ENCODE measurements around the gene TMEM170B. TPM values are rescaled to one million over a fixed set of nuclear protein-coding genes. Genes with fewer than 3 reads are reported as not detected.
A peak's percentile ranks its signal among the peaks of the same experiment; 100 is the strongest.

TMEM170B gene
- total RNA-seq, 1 donor from 2014 or later, result 6.1 TPM

DNA sequence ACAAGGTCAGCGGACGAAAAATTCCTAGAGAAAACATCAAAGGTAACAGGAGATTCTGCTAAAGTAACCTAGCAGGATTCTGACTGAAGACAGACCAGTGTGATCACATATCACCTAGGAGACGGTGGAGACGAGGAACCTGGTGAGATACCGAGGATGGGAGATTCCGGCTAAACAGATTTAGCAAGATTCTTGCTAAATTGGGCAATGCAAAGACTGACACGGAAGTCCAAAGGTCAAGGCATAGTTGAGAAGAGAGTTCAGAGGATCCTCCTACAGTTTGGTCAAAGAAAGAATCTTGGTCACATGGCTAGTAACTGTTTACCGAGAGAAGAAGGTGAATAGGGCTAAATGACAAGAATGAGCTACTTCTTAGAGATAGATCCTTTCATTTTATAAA lies 61.1 kb downstream of the TMEM170B start:
- Mint-ChIP-seq H3K4me3 (no peak overlapping the region), H3K4me1 (peaks cover 20% of the 10 kb centered on the region), H3K9me3 (no peaks in the 10 kb centered on the region), H3K27me3 (ENCODE audit: low read depth) (no peaks in the 10 kb centered on the region), H3K27ac (peak overlapping the region; percentile 67), H3K36me3 (no peaks in the 10 kb centered on the region)
- TF ChIP-seq, protein P1, sequence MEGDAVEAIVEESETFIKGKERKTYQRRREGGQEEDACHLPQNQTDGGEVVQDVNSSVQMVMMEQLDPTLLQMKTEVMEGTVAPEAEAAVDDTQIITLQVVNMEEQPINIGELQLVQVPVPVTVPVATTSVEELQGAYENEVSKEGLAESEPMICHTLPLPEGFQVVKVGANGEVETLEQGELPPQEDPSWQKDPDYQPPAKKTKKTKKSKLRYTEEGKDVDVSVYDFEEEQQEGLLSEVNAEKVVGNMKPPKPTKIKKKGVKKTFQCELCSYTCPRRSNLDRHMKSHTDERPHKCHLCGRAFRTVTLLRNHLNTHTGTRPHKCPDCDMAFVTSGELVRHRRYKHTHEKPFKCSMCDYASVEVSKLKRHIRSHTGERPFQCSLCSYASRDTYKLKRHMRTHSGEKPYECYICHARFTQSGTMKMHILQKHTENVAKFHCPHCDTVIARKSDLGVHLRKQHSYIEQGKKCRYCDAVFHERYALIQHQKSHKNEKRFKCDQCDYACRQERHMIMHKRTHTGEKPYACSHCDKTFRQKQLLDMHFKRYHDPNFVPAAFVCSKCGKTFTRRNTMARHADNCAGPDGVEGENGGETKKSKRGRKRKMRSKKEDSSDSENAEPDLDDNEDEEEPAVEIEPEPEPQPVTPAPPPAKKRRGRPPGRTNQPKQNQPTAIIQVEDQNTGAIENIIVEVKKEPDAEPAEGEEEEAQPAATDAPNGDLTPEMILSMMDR (IDR thresholded peaks at IDR 0.05; ENCODE audit: unreplicated experiment), result no peak
- DNase-seq (ENCODE audit: low spot score in 2 of 2, unreplicated experiment in 2 of 2), result no peak

DNA sequence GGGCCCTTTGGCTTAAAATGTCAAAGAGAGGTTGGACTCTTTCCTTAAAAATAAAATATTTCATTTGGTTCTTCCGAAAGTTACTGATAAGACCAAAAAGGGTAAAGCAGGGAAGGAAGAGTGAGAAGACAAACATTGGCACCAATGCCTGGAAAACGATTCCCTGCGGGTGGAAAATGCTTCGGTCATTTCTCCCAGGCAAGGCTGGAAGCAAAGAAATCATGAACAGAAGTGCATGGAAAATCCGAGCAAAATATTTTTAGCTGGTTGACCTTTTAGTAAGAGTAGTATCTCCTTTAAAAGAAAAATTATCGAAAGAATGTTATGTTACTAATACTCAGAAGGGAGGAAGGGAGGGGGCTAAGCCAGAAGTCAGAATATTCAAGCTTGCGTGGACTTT lies 62.7 kb downstream of the TMEM170B start:
- no peak overlapping the region for H3K4me3 Mint-ChIP-seq
- TF ChIP-seq, protein P1 (IDR thresholded peaks at IDR 0.05; ENCODE audit: unreplicated experiment), result no peak
- H3K9me3 Mint-ChIP-seq, result no peaks in the 10 kb centered on the region
- H3K36me3 Mint-ChIP-seq, result no peaks in the 10 kb centered on the region
- no peaks in the 10 kb centered on the region for H3K27me3 Mint-ChIP-seq (ENCODE audit: low read depth)
- DNase-seq (ENCODE audit: low spot score in 2 of 2, unreplicated experiment in 2 of 2), result no peak
- H3K4me1 Mint-ChIP-seq, result peaks cover 21% of the 10 kb centered on the region
- no peak overlapping the region for H3K27ac Mint-ChIP-seq

DNA sequence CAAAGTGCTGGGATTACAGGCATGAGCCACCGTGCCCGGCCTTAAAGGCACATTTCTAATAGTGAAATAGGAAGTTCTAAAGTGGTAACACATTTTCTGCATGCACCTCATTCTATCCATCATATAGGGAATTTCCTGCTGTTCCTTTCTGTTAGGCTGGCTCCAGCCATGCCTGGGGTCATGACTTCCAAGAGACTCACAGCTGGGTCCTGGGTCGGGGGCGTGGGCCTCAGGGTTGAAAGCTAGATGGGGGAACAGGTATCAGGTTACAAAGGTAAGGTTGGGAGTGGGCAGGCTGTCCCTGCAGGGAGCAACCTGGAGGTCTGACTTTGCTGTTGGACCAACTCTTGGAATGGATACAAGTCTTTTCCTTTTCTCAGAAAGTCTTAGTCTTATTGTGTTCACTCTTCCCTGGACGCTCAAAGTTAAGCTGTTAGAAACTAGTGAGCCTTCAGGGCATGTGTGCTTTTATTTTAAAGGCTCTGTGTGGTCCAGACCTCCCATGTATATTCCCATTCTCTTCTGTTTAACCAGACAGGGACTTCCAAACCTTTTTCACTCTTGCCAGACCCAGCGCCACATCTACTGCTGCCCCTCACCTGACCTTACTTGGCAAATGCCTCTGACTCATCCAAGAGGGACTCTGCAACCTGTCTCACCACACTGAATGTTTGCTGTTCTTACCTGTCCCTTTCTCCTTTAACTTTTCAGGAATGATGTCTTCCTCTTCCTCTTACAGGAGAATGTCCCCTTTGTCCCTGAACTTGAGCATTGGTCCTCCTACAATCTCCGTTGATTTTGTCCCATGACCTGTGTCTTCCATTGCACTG lies 64.4 kb downstream of the TMEM170B start:
- TF ChIP-seq, protein P1 (IDR thresholded peaks at IDR 0.05; ENCODE audit: unreplicated experiment), result no peak
- no peaks in the 10 kb centered on the region for H3K9me3 Mint-ChIP-seq
- DNase-seq (ENCODE audit: low spot score in 2 of 2, unreplicated experiment in 2 of 2), result no peak
- H3K4me3 Mint-ChIP-seq, result no peak overlapping the region
- no peaks in the 10 kb centered on the region for H3K36me3 Mint-ChIP-seq
- peaks cover 24% of the 10 kb centered on the region for H3K4me1 Mint-ChIP-seq
- H3K27ac Mint-ChIP-seq, result no peak overlapping the region
- H3K27me3 Mint-ChIP-seq (ENCODE audit: low read depth), result no peaks in the 10 kb centered on the region

DNA sequence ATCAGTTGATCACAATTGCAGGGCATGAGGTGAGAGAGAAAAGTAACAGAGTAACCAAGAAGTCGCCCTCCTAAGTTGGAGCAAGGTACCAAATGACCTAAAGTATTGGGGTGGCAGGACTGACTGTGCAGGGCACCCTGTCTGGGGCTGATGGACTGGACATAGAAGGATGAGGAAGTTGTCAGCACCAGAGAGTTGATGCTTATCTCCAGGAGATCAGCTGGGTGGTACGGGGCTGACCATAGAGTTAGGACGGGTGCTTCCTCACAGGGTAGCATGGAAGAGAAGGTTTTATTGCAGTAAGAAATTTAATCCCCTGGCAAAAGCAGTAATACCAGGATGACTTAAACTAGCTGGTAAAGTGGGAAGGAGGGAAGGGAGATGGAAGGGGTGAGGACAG lies 66.7 kb downstream of the TMEM170B start:
- no peaks in the 10 kb centered on the region for H3K36me3 Mint-ChIP-seq
- TF ChIP-seq, protein P1 (IDR thresholded peaks at IDR 0.05; ENCODE audit: unreplicated experiment), result no peak
- no peak overlapping the region for H3K27ac Mint-ChIP-seq
- no peak overlapping the region for H3K4me3 Mint-ChIP-seq
- H3K9me3 Mint-ChIP-seq, result no peaks in the 10 kb centered on the region
- peaks cover 13% of the 10 kb centered on the region for H3K4me1 Mint-ChIP-seq
- H3K27me3 Mint-ChIP-seq (ENCODE audit: low read depth), result no peaks in the 10 kb centered on the region
- no peak for DNase-seq (ENCODE audit: low spot score in 2 of 2, unreplicated experiment in 2 of 2)

DNA sequence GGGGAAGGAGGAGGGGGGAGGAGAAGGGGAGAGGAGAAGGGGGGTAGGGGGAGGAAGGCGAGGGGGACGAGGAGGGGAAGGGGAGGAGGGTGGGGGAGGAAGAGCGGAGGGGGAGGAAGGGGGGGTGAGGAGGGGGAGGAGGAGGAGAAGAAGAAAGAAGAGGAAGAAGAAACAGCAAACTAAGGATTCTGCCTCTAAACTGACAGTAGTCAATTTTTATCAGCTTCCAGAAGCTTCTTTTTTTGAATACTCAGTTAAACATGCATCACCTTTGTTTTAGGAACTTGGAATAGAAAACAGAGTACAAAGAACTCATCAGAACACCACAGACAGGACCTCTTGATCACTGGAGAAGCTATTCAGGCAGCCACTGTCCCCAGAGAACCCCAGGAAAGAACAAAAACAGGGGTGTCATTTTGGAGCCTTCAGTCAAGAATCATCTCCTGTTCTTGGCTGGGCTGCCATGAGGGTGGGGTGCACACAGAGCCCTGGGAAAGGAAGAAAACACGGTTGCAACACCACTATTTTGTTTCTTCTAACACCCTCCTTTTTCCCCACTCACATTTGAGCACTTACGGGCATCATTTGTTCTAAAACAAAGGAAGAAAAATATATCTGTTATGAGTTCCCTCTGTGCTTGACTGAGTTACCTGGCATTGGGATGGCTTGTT lies 67.4 kb downstream of the TMEM170B start:
- TF ChIP-seq, protein P1 (IDR thresholded peaks at IDR 0.05; ENCODE audit: unreplicated experiment), result no peak
- Mint-ChIP-seq H3K4me1 (peaks cover 13% of the 10 kb centered on the region), H3K9me3 (no peaks in the 10 kb centered on the region), H3K4me3 (no peak overlapping the region), H3K27ac (peak overlapping the region; percentile 45), H3K36me3 (no peaks in the 10 kb centered on the region), H3K27me3 (ENCODE audit: low read depth) (no peaks in the 10 kb centered on the region)
- no peak for DNase-seq (ENCODE audit: low spot score in 2 of 2, unreplicated experiment in 2 of 2)

Data from mesothelial cell of epicardium (in vitro differentiated cells).